Right lung (tissue), 5 donors: ENCODE measurements around the gene DNLZ. TPM values are rescaled to one million over a fixed set of nuclear protein-coding genes. Genes with fewer than 3 reads are reported as not detected.
"Not testable (repeated sequence)": the region's sequence is repeated elsewhere in the genome, so short reads cannot be mapped to it uniquely, and the experiment has no call there.

Experiments used
- DNase-seq, 2 donors: peaks; one replicate each; pipeline ENCODE4 v3.0.0-alpha.2; 2013
- polyA plus RNA-seq, 5 donors: library from polyadenylated mRNA; unstranded; fragments of 120-200 nt; gene quantifications; one replicate each; pipeline versions ENCODE4 v1.2.1 to v1.2.3, GENCODE V29; 2013; ENCODE audit warnings: inconsistent platforms in 1 of 5, low replicate concordance in 1 of 5; ENCODE audit not compliant: insufficient read length in 5 of 5, insufficient read depth in 1 of 5

DNLZ gene
- polyA plus RNA-seq, 5 donors: 3.6 to 13.8 (median 5.8) TPM

GRCh38 chr9:136319955-136320354 lies 43.6 kb downstream of the DNLZ start:
- DNase-seq: not testable (repeated sequence)

DNA sequence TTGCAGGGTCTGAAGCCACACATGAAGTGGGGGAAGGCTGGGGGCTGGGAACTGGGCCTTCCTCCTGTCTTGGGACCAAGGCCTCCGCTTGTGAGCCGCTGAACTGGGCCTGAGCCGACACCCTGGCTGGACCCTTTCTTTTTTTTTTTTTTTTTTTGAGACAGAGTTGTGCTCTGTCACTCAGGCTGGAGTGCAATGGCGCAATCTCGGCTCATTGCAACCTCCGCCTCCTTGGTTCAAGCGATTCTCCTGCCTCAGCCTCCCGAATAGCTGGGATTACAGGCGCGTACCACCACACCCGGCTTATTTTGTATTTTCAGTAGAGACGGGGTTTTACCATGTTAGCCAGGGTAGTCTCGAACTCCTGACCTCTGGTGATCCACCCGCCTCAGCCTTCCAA lies 44.3 kb downstream of the DNLZ start:
- DNase-seq: not testable (repeated sequence)

DNA sequence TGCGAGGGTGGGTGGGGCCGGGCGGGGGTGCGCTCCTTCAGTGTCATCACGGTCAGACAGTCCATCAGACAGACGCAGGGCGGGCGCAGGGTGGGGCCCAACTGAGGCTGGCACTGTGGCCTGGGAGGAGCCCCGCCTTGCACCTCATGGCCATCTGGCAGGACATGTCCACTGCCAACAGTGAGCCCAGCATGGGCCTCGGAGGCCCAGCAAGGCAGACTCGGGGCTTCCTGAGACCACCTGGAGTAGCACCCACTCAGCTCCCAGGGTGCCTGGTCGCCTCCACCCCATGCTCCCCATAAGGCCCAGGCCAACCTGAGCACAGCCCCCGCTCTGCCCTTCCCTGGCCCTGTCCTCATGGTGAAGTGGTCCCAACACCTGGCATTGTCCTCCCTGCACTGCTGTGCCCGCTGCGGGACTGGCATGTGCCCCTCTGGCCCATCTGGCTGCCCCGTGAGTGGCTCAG lies 44.7 kb downstream of the DNLZ start:
- no peak for DNase-seq

- DNase-seq: no peak
These were observed 45.3 kb downstream of the DNLZ start for GRCh38 chr9:136318111-136318775.

DNA sequence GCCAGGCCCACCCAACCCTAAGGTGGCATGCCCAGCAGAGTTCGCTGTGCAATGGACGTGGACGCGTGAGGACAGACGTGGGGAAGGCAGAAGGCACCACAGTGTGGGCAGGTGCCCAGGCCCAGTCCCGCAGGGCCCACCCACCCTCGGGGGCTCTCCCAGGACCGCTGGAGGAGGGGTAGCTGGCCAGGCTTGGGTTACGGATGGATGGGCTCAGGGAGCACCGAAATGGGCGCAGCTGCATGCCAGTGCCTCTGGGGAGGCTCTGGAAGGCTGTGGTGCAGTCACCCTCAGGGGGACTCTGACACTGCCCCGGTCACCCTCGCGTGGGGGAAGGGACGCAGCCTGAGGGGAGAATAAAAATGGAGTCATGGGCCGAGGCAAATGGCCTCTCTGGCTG lies 45.8 kb downstream of the DNLZ start:
- DNase-seq: no peak

GRCh38 chr9:136316896-136317676 lies 46.5 kb downstream of the DNLZ start:
- DNase-seq: no peak

DNA sequence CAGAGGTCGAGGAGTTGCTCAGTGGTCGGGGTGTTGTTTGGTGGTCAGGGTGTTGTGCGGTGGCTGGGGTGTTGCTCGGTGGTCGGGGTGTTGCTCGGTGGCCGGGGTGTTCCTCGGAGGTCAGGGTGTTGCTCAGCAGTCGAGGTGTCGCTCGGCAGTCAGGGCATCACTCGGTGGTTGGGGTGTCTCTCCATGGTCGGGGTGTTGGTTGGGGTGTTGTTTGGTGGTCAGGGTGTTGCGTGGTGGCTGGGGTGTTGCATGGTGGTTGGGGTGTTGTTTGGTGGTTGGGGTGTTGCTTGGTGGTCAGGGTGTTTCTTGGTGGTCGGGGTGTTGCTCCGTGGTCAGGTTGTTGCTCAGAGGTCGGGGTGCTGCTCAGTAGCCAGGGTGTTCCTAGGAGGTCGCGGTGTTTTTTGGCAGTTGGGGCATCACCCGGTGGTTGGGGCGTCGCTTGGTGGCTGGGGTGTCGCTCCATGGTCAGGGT lies 47.2 kb downstream of the DNLZ start:
- DNase-seq: no peak

GRCh38 chr9:136314944-136315343 lies 48.6 kb downstream of the DNLZ start:
- no peak for DNase-seq

DNA sequence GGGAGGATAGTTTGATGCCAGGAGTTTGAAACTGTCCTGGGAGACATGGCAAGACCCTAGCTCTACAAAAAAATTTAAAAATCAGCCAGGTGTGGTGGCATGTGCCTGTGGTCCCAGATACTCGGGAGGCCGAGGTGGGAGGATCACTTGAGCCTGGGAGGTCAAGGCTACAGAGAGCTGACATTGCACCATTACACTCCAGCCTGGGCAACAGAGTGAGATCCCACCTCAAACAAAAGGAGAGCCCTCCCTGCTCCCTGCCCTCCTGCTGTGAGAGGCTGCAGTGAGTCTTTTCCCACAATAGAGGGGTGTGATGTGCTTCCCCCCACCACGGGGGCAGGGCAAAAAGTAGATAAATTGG lies 49.5 kb downstream of the DNLZ start:
- no peak for DNase-seq

GRCh38 chr9:136313111-136314055 lies 50.2 kb downstream of the DNLZ start:
- no peak for DNase-seq

DNA sequence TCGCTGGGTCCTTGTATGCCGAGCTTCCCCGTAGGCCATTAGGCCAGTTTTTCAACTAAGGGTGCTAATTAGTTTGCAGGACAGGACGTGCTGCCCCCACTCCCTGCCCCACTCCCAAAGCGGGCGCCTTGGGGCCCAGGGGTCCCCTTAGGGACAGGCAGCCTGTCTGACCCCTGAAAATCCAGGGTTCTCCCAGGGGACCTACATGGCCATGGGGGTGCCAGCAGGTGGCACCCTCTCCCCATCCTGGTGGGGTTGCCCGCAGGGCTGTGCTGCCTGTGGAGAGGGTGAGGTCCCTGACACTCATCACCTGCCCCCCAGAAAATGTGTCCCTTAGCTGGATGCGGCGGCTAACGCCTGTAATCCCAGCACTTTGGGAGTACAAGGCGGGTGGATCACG lies 51.1 kb downstream of the DNLZ start:
- DNase-seq: peak in 1 of 2 donors; percentile 56

DNA sequence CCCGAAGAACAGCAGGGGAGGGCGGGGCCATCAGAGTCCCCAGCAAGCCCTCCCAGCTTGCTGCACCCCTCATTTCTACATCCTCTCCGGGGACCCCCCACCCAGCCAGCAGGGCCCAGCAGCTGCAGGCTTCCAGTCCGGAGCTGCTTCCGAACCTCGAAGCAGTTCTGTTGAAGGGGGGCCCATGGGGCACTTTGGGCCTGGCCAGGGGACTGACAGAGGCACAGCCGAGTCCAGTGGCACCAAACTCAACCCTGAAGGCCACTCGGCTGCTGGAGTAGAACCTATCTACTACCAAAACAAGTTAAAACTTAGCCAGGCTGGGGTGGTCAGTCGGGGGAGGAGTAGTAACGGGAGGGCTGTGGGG lies 51.6 kb downstream of the DNLZ start:
- DNase-seq: no peak

DNA sequence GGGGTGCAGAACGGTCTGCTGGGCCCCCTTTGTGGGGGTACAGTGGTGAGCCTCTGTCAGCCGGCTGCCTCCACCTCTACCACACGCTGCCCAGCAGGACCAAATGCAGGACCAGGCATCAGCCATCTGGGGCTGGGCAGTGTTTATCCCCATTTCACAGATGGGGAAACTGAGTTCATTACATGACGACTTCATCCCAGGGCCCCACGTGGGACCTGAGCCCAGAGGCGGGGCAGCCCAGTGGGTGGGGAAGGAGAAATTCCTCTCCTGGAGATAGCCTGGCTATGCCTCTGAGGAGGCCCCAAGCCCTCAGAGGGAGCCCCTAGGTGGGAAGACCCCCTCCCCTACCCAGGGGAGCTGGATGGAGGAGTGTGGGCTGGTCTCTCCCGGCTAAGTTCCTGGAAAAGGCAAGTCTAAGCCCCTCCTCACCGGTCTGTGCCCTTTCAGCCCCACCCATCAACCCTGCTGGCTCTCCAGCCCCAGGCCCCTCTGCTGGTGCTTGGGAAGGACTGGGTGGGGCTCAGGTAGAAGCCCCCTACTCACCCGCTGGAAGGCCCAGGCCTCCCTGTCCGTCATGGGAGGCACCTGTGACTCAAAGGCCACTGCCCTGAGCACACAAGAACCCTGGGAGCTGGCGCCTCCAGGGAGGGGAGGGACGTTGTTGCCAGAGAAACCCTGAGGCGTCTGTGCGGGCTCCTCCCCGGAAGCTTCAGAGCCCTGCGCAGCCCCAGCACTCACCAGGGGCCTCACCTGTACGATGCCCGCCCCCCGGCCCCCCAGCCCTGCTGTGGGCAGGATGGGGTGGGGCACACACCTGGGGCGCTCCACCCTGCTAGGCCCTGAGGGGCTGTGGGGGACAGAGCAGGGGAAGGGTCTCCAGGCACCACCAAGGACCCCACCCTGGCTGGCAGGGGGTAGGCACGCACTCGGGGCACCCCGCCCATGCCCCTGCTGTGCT lies 52.2 kb downstream of the DNLZ start:
- peak in 1 of 2 donors; percentile 40 for DNase-seq

DNA sequence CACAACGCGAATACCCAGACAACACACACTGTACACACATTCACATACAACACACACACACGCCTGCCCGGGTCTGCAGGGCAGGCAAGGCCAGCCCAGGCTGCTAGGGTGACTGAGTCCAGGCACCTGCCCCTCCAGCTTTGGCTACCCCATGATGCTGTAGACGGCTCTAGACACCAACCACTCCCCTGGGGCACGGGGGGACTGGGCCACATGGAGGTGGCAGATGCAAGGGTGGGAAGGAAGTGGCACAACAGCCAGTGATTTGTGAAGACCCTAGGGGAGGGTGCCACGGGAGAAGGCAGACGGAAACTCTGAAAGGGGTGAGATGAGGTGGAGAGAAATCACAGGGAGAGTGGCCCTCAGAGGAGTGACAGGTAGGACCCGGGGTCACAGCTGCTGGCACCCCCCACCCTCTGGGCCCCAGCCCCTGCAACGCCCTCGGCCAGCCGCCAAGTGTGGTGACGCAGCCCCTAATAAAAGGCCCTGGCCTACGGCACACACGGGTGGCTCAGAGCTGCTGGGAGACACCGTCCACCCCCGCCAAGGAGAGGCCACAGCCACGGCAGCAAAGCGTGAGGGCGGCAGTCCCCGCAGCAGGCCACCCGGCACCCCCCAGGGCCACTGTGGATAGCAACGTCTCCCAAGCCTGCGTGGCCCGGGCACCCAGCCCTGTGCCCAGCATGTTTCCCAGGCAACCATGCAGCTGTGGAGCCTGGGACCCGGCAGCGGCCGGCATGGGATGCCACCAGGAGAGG lies 53.1 kb downstream of the DNLZ start:
- no peak for DNase-seq

DNA sequence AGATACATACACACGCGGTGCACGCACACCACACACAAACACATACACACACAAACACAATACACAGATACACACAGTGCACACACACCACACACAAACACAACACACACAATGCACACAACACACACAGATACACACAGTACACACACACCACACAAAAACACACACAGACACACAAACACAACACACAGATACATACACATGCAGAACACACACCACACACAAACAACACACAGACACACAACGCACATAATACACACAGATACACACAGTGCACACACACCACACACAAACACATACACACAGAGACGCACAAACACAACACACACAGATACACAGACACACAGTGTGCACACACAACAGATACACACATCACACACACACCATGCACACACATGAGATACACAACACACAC lies 53.7 kb downstream of the DNLZ start:
- DNase-seq: no peak

Other genes starting within 250 kb of the DNLZ start
- 10 to 100 TPM; 10.2 to 21.0 (median 12.6) TPM for gene TMEM250, start 244.9 kb downstream of the DNLZ start, polyA plus RNA-seq
- not detected for gene LHX3, start 158.6 kb downstream of the DNLZ start, polyA plus RNA-seq
- 10 to 100 TPM in 4 of 5 donors, 1 to 10 TPM in 1; 9.1 to 12.5 (median 11.9) TPM for gene QSOX2, start 117.9 kb downstream of the DNLZ start, polyA plus RNA-seq
- 1 to 10 TPM in 4 of 5 donors, under 1 TPM in 1; 0.65 to 2.9 (median 1.8) TPM for gene CCDC187, start 59.6 kb downstream of the DNLZ start, polyA plus RNA-seq
- 10 to 100 TPM; 35.9 to 84.2 (median 56.6) TPM for gene GPSM1, start 36.2 kb downstream of the DNLZ start, polyA plus RNA-seq
- gene CARD9, start 9.9 kb upstream of the DNLZ start, polyA plus RNA-seq: 1 to 10 TPM in 3 of 5 donors, under 1 TPM in 2; 0.69 to 1.7 (median 1.0) TPM
- 10 to 100 TPM in 3 of 5 donors, 1 to 10 TPM in 2; 9.7 to 12.9 (median 11.6) TPM for gene SNAPC4, start 36.4 kb upstream of the DNLZ start, polyA plus RNA-seq
- 10 to 100 TPM; 46.6 to 60.8 (median 52.5) TPM for gene ENTR1, start 46.9 kb upstream of the DNLZ start, polyA plus RNA-seq
- gene PMPCA, start 46.9 kb upstream of the DNLZ start, polyA plus RNA-seq: 10 to 100 TPM; 42.6 to 55.4 (median 50.2) TPM
- 10 to 100 TPM in 4 of 5 donors, 1 to 10 TPM in 1; 9.5 to 19.7 (median 14.6) TPM for gene INPP5E, start 76.1 kb upstream of the DNLZ start, polyA plus RNA-seq
- 10 to 100 TPM; 42.9 to 65.9 (median 52.9) TPM for gene SEC16A, start 119.3 kb upstream of the DNLZ start, polyA plus RNA-seq
- 10 to 100 TPM; 15.9 to 37.5 (median 27.1) TPM for gene NOTCH1, start 182.3 kb upstream of the DNLZ start, polyA plus RNA-seq